H1 (cell line): ENCODE results near the gene FAF2. TPM values are rescaled to one million over a fixed set of nuclear protein-coding genes. Genes with fewer than 3 reads are reported as not detected.

Source experiments
- CTCF ChIA-PET: fragments of 300-600 bp; sonication (Branson Sonifier 250); formaldehyde crosslinking; loops from one replicate; lab custom pipeline; 2021; ENCODE audit not compliant: partially characterized antibody; lab: Charles Lee
- POLR2A ChIA-PET: fragments of 300-600 bp; sonication (Branson Sonifier 250); formaldehyde crosslinking; loops from one replicate; lab custom pipeline; 2021; ENCODE audit warnings: inconsistent platforms; ENCODE audit not compliant: partially characterized antibody; lab: Charles Lee
- DNase-seq, 2 experiments: peaks; one replicate each; pipeline versions ENCODE4 v3.0.0 to v3.0.0-alpha.2; 2010 to 2022; ENCODE audit warnings: low spot score in 2 of 2, low read depth in 1 of 2, mixed read lengths in 1 of 2
- FAIRE-seq: peaks from 2 replicates; lab custom pipeline; 2011; peaks lifted over from hg19 to GRCh38; lab: Jason Lieb, UNC
- H2AFZ ChIP-seq: 2 replicates; pipeline ENCODE4 v1.8.1; 2012; ENCODE audit warnings: low read length, inconsistent platforms
- H2AK5ac ChIP-seq: 2 replicates; pipeline ENCODE4 v1.6.1; 2013; ENCODE audit warnings: low read depth, low read length
- H2BK120ac ChIP-seq: replicated peaks from 2 replicates; pipeline ENCODE3; 2013; ENCODE audit warnings: low read depth, low read length, inconsistent platforms
- H2BK12ac ChIP-seq: 2 replicates; pipeline ENCODE4 v1.6.1; 2013; ENCODE audit warnings: low read depth, low read length
- H2BK15ac ChIP-seq: 2 replicates; pipeline ENCODE4 v1.6.1; 2013; ENCODE audit warnings: low read length
- H2BK20ac ChIP-seq: 2 replicates; pipeline ENCODE4 v1.6.1; 2013; ENCODE audit warnings: low read length
- H2BK5ac ChIP-seq: 2 replicates; pipeline ENCODE4 v1.6.1; 2013; ENCODE audit warnings: low read depth, low read length
- H3K14ac ChIP-seq: 2 replicates; pipeline ENCODE4 v1.6.1; 2013; ENCODE audit warnings: inconsistent platforms; ENCODE audit not compliant: insufficient read length
- H3K18ac ChIP-seq: 2 replicates; pipeline ENCODE4 v1.6.1; 2013; ENCODE audit warnings: low read length; ENCODE audit errors: extremely low read depth
- H3K23ac ChIP-seq: 2 replicates; pipeline ENCODE4 v1.6.1; 2013; ENCODE audit warnings: inconsistent platforms; ENCODE audit not compliant: insufficient read length
- H3K23me2 ChIP-seq: 2 replicates; pipeline ENCODE4 v1.6.1; 2013; ENCODE audit warnings: low read depth, low read length
- H3K27ac ChIP-seq: 2 replicates; pipeline ENCODE4 v1.6.1; 2011; ENCODE audit warnings: low read depth, low read length, inconsistent platforms
- H3K27me3 ChIP-seq, 4 experiments: replicated peaks in 1 of 4; 1 replicate in 1 of 4; 2 replicates in 3 of 4; pipeline versions ENCODE4 v1.6.1 to v1.8.1; 2011 to 2013; ENCODE audit warnings: low read length in 3 of 4, mild to moderate bottlenecking in 3 of 4, inconsistent platforms in 2 of 4, mixed read lengths in 2 of 4, moderate library complexity in 1 of 4; ENCODE audit not compliant: control insufficient read depth in 3 of 4, insufficient read depth in 3 of 4; ENCODE audit errors: extremely low read depth in 1 of 4
- H3K36me3 ChIP-seq, 4 experiments: 2 replicates each; pipeline versions ENCODE4 v1.6.1 to v1.8.1; 2011 to 2013; ENCODE audit warnings: mild to moderate bottlenecking in 4 of 4, low read length in 3 of 4, moderate library complexity in 2 of 4, control low read depth in 1 of 4, inconsistent platforms in 1 of 4; ENCODE audit not compliant: insufficient read depth in 4 of 4, control insufficient read depth in 2 of 4
- H3K4ac ChIP-seq: replicated peaks from 2 replicates; pipeline ENCODE3; 2013; ENCODE audit warnings: low read length, low read depth, mixed read lengths, inconsistent platforms; ENCODE audit not compliant: insufficient read length
- H3K4me1 ChIP-seq, 4 experiments: replicated peaks in 1 of 4; 1 replicate in 1 of 4; 2 replicates in 3 of 4; pipeline versions ENCODE4 v1.6.1 to v1.8.1; 2011 to 2013; ENCODE audit warnings: low read length in 3 of 4, inconsistent platforms in 2 of 4, mixed read lengths in 1 of 4; ENCODE audit not compliant: insufficient read depth in 4 of 4, control insufficient read depth in 3 of 4
- H3K4me2 ChIP-seq, 2 experiments: 2 replicates each; pipeline versions ENCODE4 v1.6.1 to v1.8.1; 2011 to 2013; ENCODE audit warnings: low read depth in 2 of 2, low read length in 2 of 2, control low read depth in 1 of 2, inconsistent platforms in 1 of 2, mild to moderate bottlenecking in 1 of 2; ENCODE audit not compliant: insufficient read depth in 1 of 2
- H3K4me3 ChIP-seq, 4 experiments: fragments of 200-600, 300-600 bp in 1 of 4; sonication (generic), shearing (Covaris generic), sonication (Bioruptor Twin) in 1 of 4; 2 replicates each; pipeline versions ENCODE4 v1.5.1 to v1.8.1; 2011 to 2016; ENCODE audit warnings: low read length in 4 of 4, low read depth in 3 of 4, control low read depth in 2 of 4, inconsistent platforms in 2 of 4, mild to moderate bottlenecking in 2 of 4, mixed read lengths in 1 of 4, moderate library complexity in 1 of 4; ENCODE audit not compliant: insufficient read depth in 2 of 4; ENCODE audit errors: extremely low read depth in 1 of 4
- H3K56ac ChIP-seq: replicated peaks from 2 replicates; pipeline ENCODE3; 2013; ENCODE audit warnings: low read depth, mild to moderate bottlenecking, mixed read lengths, low read length, inconsistent platforms; ENCODE audit not compliant: insufficient read length
- H3K79me1 ChIP-seq: 2 replicates; pipeline ENCODE4 v1.6.1; 2013; ENCODE audit warnings: low read depth, low read length, control low read depth
- H3K79me2 ChIP-seq, 2 experiments: 2 replicates each; pipeline versions ENCODE4 v1.6.1 to v1.8.1; 2012 to 2013; ENCODE audit warnings: low read length in 2 of 2, mild to moderate bottlenecking in 2 of 2, inconsistent platforms in 1 of 2; ENCODE audit not compliant: insufficient read depth in 2 of 2, control insufficient read depth in 1 of 2
- H3K9ac ChIP-seq, 4 experiments: replicated peaks in 1 of 4; 1 replicate in 1 of 4; 2 replicates in 3 of 4; pipeline versions ENCODE4 v1.6.1 to v1.8.1; 2011 to 2013; ENCODE audit warnings: low read depth in 3 of 4, low read length in 3 of 4, control low read depth in 2 of 4, mild to moderate bottlenecking in 2 of 4, moderate library complexity in 2 of 4, inconsistent platforms in 1 of 4; ENCODE audit errors: extremely low read depth in 1 of 4
- H3K9me3 ChIP-seq, 2 experiments: 2 replicates each; pipeline versions ENCODE4 v1.6.1 to v1.8.1; 2012 to 2013; ENCODE audit warnings: mild to moderate bottlenecking in 2 of 2, moderate library complexity in 2 of 2, control low read depth in 1 of 2, inconsistent platforms in 1 of 2, low read depth in 1 of 2, low read length in 1 of 2, mixed read lengths in 1 of 2; ENCODE audit not compliant: insufficient read depth in 2 of 2
- H4K20me1 ChIP-seq, 2 experiments: replicated peaks in 1 of 2; 2 replicates each; pipeline versions ENCODE3 to v1.8.1; 2011 to 2013; ENCODE audit warnings: inconsistent platforms in 2 of 2, low read length in 2 of 2, mild to moderate bottlenecking in 1 of 2; ENCODE audit not compliant: insufficient read depth in 2 of 2, control insufficient read depth in 1 of 2
- H4K5ac ChIP-seq: 2 replicates; pipeline ENCODE4 v1.6.1; 2013; ENCODE audit warnings: low read length, low read depth, mixed read lengths, inconsistent platforms; ENCODE audit not compliant: insufficient read length
- H4K8ac ChIP-seq: 2 replicates; pipeline ENCODE4 v1.8.0; 2013; ENCODE audit warnings: mild to moderate bottlenecking, moderate library complexity, low read length, inconsistent platforms; ENCODE audit not compliant: insufficient read depth; ENCODE audit errors: extremely low read depth
- H4K91ac ChIP-seq: replicated peaks from 2 replicates; pipeline ENCODE3; 2013; ENCODE audit warnings: low read length, mixed read lengths, inconsistent platforms; ENCODE audit not compliant: insufficient read length
- ATF3 ChIP-seq: IDR thresholded peaks from 2 replicates; pipeline ENCODE4 v1.6.1; 2011; ENCODE audit warnings: low read depth, mild to moderate bottlenecking, low read length; ENCODE audit not compliant: insufficient read depth
- YY1 ChIP-seq: IDR thresholded peaks from 2 replicates; pipeline ENCODE4 v1.6.1; 2011; ENCODE audit warnings: low read depth, mild to moderate bottlenecking, low read length
- WGBS, 2 experiments: shearing (Covaris generic) in 1 of 2; methylation state at CpG; one replicate each; pipeline versions ENCODE4 v1.1.6 to v1.1.7; 2013 to 2015; ENCODE audit warnings: low lambda C conversion rate in 2 of 2, mixed read lengths in 2 of 2, inconsistent platforms in 1 of 2, low coverage in 1 of 2, missing lambda C conversion rate in 1 of 2; ENCODE audit not compliant: insufficient replicate concordance in 2 of 2, insufficient coverage in 1 of 2, insufficient read length in 1 of 2; ENCODE audit errors: extremely low coverage in 1 of 2, missing lambda C conversion rate in 1 of 2; 5-methylcytosine and 5-hydroxymethylcytosine counted together
- polyA plus RNA-seq, 7 experiments: library from polyadenylated mRNA; depleted of rRNA in 3 of 7; stranded (reverse) in 5 of 7; unstranded in 2 of 7; fragments of >200 nt in 5 of 7; fragments of 200-250 nt in 2 of 7; gene quantifications; 1 replicate in 5 of 7; 2 replicates in 1 of 7; 4 replicates in 1 of 7; pipeline versions ENCODE4 v1.2.1 to v1.2.3, GENCODE V29; 2011 to 2013; ENCODE audit warnings: missing spikeins in 2 of 7, mixed read lengths in 2 of 7
- total RNA-seq: library from RNA; stranded (reverse); fragmentation: NEBNext Ultra II Directional; extraction: Animal tissue kit (Norgen Biotek cat#: 25700); gene quantifications from 2 replicates; pipeline ENCODE4 v1.2.1, GENCODE V29; 2021

FAF2 gene
- total and polyA plus RNA-seq, 2 of the 8 experiments (the other 6 are each of a cell fraction or from before 2014, with no cell fraction given) = 20.8 to 35.8 TPM

GRCh38 chr5:176508603-176509002 lies 60.4 kb downstream of the FAF2 start:
- Histone ChIP-seq H2BK20ac (no peak overlapping the region), H4K8ac (no peak overlapping the region), H3K18ac (no peak overlapping the region), H2BK12ac (no peak overlapping the region), H3K9me3 (no peaks in the 10 kb centered on the region), H3K23me2 (no peaks in the 10 kb centered on the region), H3K27ac (no peak overlapping the region), H2AK5ac (no peak overlapping the region), H4K91ac (no peak overlapping the region), H4K5ac (no peak overlapping the region), H3K79me2 (no peaks in the 10 kb centered on the region), H2BK5ac (no peak overlapping the region), H3K4me2 (no peak overlapping the region), H3K14ac (no peak overlapping the region), H3K23ac (no peak overlapping the region), H3K79me1 (no peaks in the 10 kb centered on the region), H2AFZ (no peak overlapping the region), H2BK120ac (no peak overlapping the region), H2BK15ac (no peak overlapping the region), H3K4ac (no peak overlapping the region), H3K36me3 (peaks cover 11 to 40% (median 20%) of the 10 kb centered on the region in 4 experiments), H3K9ac (no peak overlapping the region), H4K20me1 (peaks cover 0 to 1% of the 10 kb centered on the region in 2 experiments), H3K4me3 (no peak overlapping the region), H3K27me3 (no peaks in the 10 kb centered on the region), H3K4me1 (no peaks in the 10 kb centered on the region), H3K56ac (no peak overlapping the region)
- CTCF ChIA-PET = interaction anchor here (0.7 to 1.1 kb wide), 4 partner anchors 12 to 111 kb away, joined by 3 to 5 read pairs (median 4); no protein-coding TSS in a partner anchor
- POLR2A ChIA-PET = interaction anchor here (0.7 to 26.0 kb wide), 5 partner anchors 9 to 146 kb away, joined by 3 to 458 read pairs (median 3); partner anchors contain the start of gene RNF44
- FAIRE-seq = no peak
- WGBS, 2 experiments = 94% methylated on average over 4 of the region's 4 CpGs; no CpG with 5 or more reads in 1 of the 2 experiments
- DNase-seq = no peak
- no peak for TF ChIP-seq ATF3
- no peak for TF ChIP-seq YY1
